OCI-LY3 (cell line): ENCODE data around the gene PKHD1.

Source experiments
- CTCF ChIP-seq: fragments of 200-600, 300-600 bp; sonication (generic); IDR thresholded peaks from 2 replicates; pipeline ENCODE4 v1.5.1; 2014; ENCODE audit warnings: antibody characterized with exemption, low read length, low read depth
- EZH2phosphoT487 ChIP-seq: fragments of 200-600 bp; shearing (Covaris generic); IDR thresholded peaks from 2 replicates; pipeline ENCODE4 v1.6.1; 2018; ENCODE audit warnings: antibody characterized with exemption, mixed run types, low read depth

GRCh38 chr6:51936531-51937290, 150.7 kb downstream of the PKHD1 start:
- TF ChIP-seq CTCF = no peak
- TF ChIP-seq EZH2phosphoT487 = no peak
